Keratinocyte (primary cell): ENCODE results near the gene ENTR1. TPM values are rescaled to one million over a fixed set of nuclear protein-coding genes. Genes with fewer than 3 reads are reported as not detected.

Experiments used
- DNase-seq: peaks from one replicate; pipeline ENCODE4 v3.0.0-alpha.2; 2011; ENCODE audit warnings: low read depth, missing footprints, low spot score
- FAIRE-seq: peaks from 2 replicates; lab custom pipeline; 2011; peaks lifted over from hg19 to GRCh38; lab: Jason Lieb, UNC
- H2AFZ ChIP-seq: 2 replicates; pipeline ENCODE4 v1.6.0; 2012; ENCODE audit warnings: low read length, control low read depth, inconsistent platforms; ENCODE audit not compliant: control insufficient read depth
- H3K27ac ChIP-seq: 2 replicates; pipeline ENCODE4 v1.5.1; 2011; ENCODE audit warnings: low read length; ENCODE audit not compliant: control insufficient read depth, insufficient read depth
- H3K27me3 ChIP-seq: 3 replicates; pipeline ENCODE4 v1.6.0; 2011; ENCODE audit warnings: low read length; ENCODE audit not compliant: control insufficient read depth, insufficient read depth; ENCODE audit errors: extremely low read depth
- H3K36me3 ChIP-seq, 2 experiments: 2 replicates in 1 of 2; 3 replicates in 1 of 2; pipeline ENCODE4 v1.5.1; 2011; ENCODE audit warnings: low read length in 2 of 2, mild to moderate bottlenecking in 1 of 2; ENCODE audit not compliant: control insufficient read depth in 2 of 2, insufficient read depth in 2 of 2; ENCODE audit errors: extremely low read depth in 1 of 2
- H3K4me1 ChIP-seq: 3 replicates; pipeline ENCODE4 v1.5.1; 2011; ENCODE audit warnings: low read length; ENCODE audit not compliant: control insufficient read depth, insufficient read depth; ENCODE audit errors: extremely low read depth
- H3K4me2 ChIP-seq: 3 replicates; pipeline ENCODE4 v1.6.0; 2011; ENCODE audit warnings: low read depth, low read length; ENCODE audit not compliant: control insufficient read depth, insufficient read depth; ENCODE audit errors: extremely low read depth
- H3K4me3 ChIP-seq, 3 experiments: fragments of 200-600 bp in 1 of 3; sonication (generic) in 1 of 3; 2 replicates in 2 of 3; 3 replicates in 1 of 3; pipeline ENCODE4 v1.5.1; 2011 to 2016; ENCODE audit warnings: low read length in 3 of 3, mild to moderate bottlenecking in 3 of 3, control low read depth in 2 of 3, inconsistent platforms in 1 of 3, low read depth in 1 of 3, mixed read lengths in 1 of 3, mixed run types in 1 of 3, moderate library complexity in 1 of 3; ENCODE audit not compliant: control insufficient read depth in 2 of 3, insufficient read depth in 2 of 3; ENCODE audit errors: extremely low read depth in 1 of 3
- H3K79me2 ChIP-seq: 2 replicates; pipeline ENCODE4 v1.6.0; 2012; ENCODE audit warnings: low read length; ENCODE audit not compliant: control insufficient read depth, insufficient read depth
- H3K9ac ChIP-seq: 3 replicates; pipeline ENCODE4 v1.6.0; 2011; ENCODE audit warnings: low read length; ENCODE audit not compliant: control insufficient read depth, insufficient read depth; ENCODE audit errors: extremely low read depth
- H3K9me1 ChIP-seq: 3 replicates; pipeline ENCODE4 v1.6.0; 2011; ENCODE audit warnings: low read length; ENCODE audit not compliant: control insufficient read depth, insufficient read depth; ENCODE audit errors: extremely low read depth
- H3K9me3 ChIP-seq: 2 replicates; pipeline ENCODE4 v1.5.1; 2012; ENCODE audit warnings: low read depth, low read length; ENCODE audit not compliant: control insufficient read depth
- H4K20me1 ChIP-seq: 3 replicates; pipeline ENCODE4 v1.6.0; 2011; ENCODE audit warnings: low read length; ENCODE audit not compliant: control insufficient read depth, insufficient read depth; ENCODE audit errors: extremely low read depth
- CTCF ChIP-seq, 3 experiments: IDR thresholded peaks in 1 of 3; conservative IDR thresholded peaks in 1 of 3; optimal IDR thresholded peaks in 1 of 3; 2 replicates in 2 of 3; 3 replicates in 1 of 3; pipeline versions ENCODE3 to v1.5.1; 2011; ENCODE audit warnings: low read length in 3 of 3, mild to moderate bottlenecking in 3 of 3, moderate library complexity in 2 of 3, control low read depth in 1 of 3, inconsistent platforms in 1 of 3; ENCODE audit not compliant: insufficient read depth in 2 of 3; ENCODE audit errors: extremely low read depth in 1 of 3
- EZH2 ChIP-seq: IDR thresholded peaks from one replicate; pipeline ENCODE4 v1.6.1; 2012; ENCODE audit warnings: inconsistent platforms, mild to moderate bottlenecking, low read length, moderate library complexity
- dilution Hi-C: fragments of 300-500 bp; cut with MboI; formaldehyde crosslinking; loops from one replicate; pipeline ENCODE4 v1.7.0; 2020; ENCODE audit warnings: low sequenced_read_pairs; ENCODE audit not compliant: extremely low pct_ligation_motif_present
- polyA plus RNA-seq, 5 experiments: library from polyadenylated mRNA; depleted of rRNA in 3 of 5; stranded (reverse) in 3 of 5; stranded (forward) in 1 of 5; unstranded in 1 of 5; fragments of >200 nt; gene quantifications; 1 replicate in 1 of 5; 2 replicates in 3 of 5; 3 replicates in 1 of 5; pipeline versions ENCODE4 v1.2.1 to v1.2.3, GENCODE V29; 2011 to 2012; ENCODE audit warnings: missing spikeins in 2 of 5, low read depth in 1 of 5, low replicate concordance in 1 of 5

ENTR1 gene
- polyA plus RNA-seq, 1 donor (not counting 4 experiments of a cell fraction or from before 2014, with no cell fraction given): 46.5 TPM

- Histone ChIP-seq H3K4me2 (no peak overlapping the region), H3K36me3 (peaks cover 18 to 23% of the 10 kb centered on the region in 2 experiments), H3K79me2 (peaks cover 17% of the 10 kb centered on the region), H3K27me3 (no peaks in the 10 kb centered on the region), H3K9me1 (no peaks in the 10 kb centered on the region), H2AFZ (no peak overlapping the region), H3K4me1 (peaks cover 9% of the 10 kb centered on the region), H3K4me3 (no peak overlapping the region), H3K9me3 (no peaks in the 10 kb centered on the region), H3K27ac (no peak overlapping the region), H3K9ac (no peak overlapping the region), H4K20me1 (no peaks in the 10 kb centered on the region)
- DNase-seq (no peak), FAIRE-seq (no peak)
- dilution Hi-C loops: no loop called here
- TF ChIP-seq EZH2 (no peak), CTCF (optimal IDR thresholded peaks at IDR 0.05 in 1 of 3, IDR thresholded peaks at IDR 0.05 in 1 of 3, conservative IDR thresholded peaks at IDR 0.05 in 1 of 3; ENCODE audit: extremely low read depth in 1 of 3, insufficient read depth in 2 of 3, low read length in 3 of 3) (no peak)
These were observed 6.3 kb downstream of the ENTR1 start for GRCh38 chr9:136403915-136404800.

- dilution Hi-C loops: no loop called here
- H3K36me3 ChIP-seq: peaks cover 21 to 23% of the 10 kb centered on the region in 2 experiments
These were observed 6.9 kb downstream of the ENTR1 start for GRCh38 chr9:136403538-136403914.

More at GRCh38 chr9:136403538-136403914, 6.9 kb downstream of the ENTR1 start:
- H3K27ac ChIP-seq: no peak overlapping the region
- peaks cover 3% of the 10 kb centered on the region for H3K9me1 ChIP-seq
- no peak overlapping the region for H3K4me3 ChIP-seq
- H3K9me3 ChIP-seq: no peaks in the 10 kb centered on the region
- H3K27me3 ChIP-seq: no peaks in the 10 kb centered on the region
- DNase-seq (no peak), FAIRE-seq (no peak)
- H3K4me2 ChIP-seq: no peak overlapping the region
- H2AFZ ChIP-seq: no peak overlapping the region
- no peak for TF ChIP-seq EZH2
- no peak for TF ChIP-seq CTCF (optimal IDR thresholded peaks at IDR 0.05 in 1 of 3, IDR thresholded peaks at IDR 0.05 in 1 of 3, conservative IDR thresholded peaks at IDR 0.05 in 1 of 3; ENCODE audit: extremely low read depth in 1 of 3, insufficient read depth in 2 of 3, low read length in 3 of 3)
- peaks cover 4% of the 10 kb centered on the region for H4K20me1 ChIP-seq
- H3K9ac ChIP-seq: no peak overlapping the region
- H3K4me1 ChIP-seq: peaks cover 9% of the 10 kb centered on the region
- H3K79me2 ChIP-seq: peaks cover 20% of the 10 kb centered on the region
